ENCODE results near the gene KRCC1. TPM values are rescaled to one million over a fixed set of nuclear protein-coding genes. Genes with fewer than 3 reads are reported as not detected.

Gene KRCC1
- polyA plus RNA-seq, 1 donor from 2014 or later, result 26.6 TPM

DNA sequence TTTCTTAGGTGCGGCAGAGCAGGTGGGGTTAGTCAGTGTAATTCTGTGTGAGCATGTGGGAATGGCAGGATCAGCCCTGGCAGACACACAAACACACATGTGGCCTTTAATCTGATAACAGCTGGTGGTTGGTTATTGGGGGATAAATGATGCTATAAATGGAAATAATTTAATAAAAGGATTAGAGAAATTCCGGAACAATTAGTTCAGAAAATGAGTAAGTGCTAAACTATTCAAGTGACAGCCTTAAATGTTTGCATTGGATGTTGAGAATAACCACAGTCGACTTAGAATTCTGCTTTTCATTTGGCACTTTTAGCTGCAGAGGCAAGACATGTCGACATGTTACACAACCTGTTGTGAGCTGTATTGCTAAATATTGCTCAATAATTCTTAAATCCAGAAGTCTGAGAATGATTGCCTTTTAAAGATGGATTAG, 19.3 kb upstream of the KRCC1 start:
- H3K27me3 ChIP-seq (ENCODE audit: insufficient read depth, low read depth, low read length), result no peaks in the 10 kb centered on the region
- no peak overlapping the region for H3K27ac ChIP-seq (ENCODE audit: low read length)
- H3K4me2 ChIP-seq (ENCODE audit: low read length), result no peak overlapping the region
- H3K36me3 ChIP-seq (ENCODE audit: insufficient read depth, low read length), result no peaks in the 10 kb centered on the region
- no peaks in the 10 kb centered on the region for H3K79me2 ChIP-seq (replicated peaks; ENCODE audit: insufficient read depth, low read length)
- TF ChIP-seq POLR2AphosphoS5 (IDR thresholded peaks at IDR 0.05) (no peak), SMC3 (conservative IDR thresholded peaks at IDR 0.05; ENCODE audit: poor library complexity) (no peak), EP300 (conservative IDR thresholded peaks at IDR 0.05; ENCODE audit: poor library complexity, severe bottlenecking) (no peak), TAF1 (IDR thresholded peaks at IDR 0.05; ENCODE audit: low read depth) (no peak), MXI1 (conservative IDR thresholded peaks at IDR 0.05; ENCODE audit: poor library complexity, severe bottlenecking) (no peak), EZH2 (IDR thresholded peaks at IDR 0.05; ENCODE audit: borderline replicate concordance, insufficient read depth, low read length, poor library complexity, severe bottlenecking) (no peak), RAD21 (conservative IDR thresholded peaks at IDR 0.05) (no peak)
- TF ChIP-seq, protein P1, sequence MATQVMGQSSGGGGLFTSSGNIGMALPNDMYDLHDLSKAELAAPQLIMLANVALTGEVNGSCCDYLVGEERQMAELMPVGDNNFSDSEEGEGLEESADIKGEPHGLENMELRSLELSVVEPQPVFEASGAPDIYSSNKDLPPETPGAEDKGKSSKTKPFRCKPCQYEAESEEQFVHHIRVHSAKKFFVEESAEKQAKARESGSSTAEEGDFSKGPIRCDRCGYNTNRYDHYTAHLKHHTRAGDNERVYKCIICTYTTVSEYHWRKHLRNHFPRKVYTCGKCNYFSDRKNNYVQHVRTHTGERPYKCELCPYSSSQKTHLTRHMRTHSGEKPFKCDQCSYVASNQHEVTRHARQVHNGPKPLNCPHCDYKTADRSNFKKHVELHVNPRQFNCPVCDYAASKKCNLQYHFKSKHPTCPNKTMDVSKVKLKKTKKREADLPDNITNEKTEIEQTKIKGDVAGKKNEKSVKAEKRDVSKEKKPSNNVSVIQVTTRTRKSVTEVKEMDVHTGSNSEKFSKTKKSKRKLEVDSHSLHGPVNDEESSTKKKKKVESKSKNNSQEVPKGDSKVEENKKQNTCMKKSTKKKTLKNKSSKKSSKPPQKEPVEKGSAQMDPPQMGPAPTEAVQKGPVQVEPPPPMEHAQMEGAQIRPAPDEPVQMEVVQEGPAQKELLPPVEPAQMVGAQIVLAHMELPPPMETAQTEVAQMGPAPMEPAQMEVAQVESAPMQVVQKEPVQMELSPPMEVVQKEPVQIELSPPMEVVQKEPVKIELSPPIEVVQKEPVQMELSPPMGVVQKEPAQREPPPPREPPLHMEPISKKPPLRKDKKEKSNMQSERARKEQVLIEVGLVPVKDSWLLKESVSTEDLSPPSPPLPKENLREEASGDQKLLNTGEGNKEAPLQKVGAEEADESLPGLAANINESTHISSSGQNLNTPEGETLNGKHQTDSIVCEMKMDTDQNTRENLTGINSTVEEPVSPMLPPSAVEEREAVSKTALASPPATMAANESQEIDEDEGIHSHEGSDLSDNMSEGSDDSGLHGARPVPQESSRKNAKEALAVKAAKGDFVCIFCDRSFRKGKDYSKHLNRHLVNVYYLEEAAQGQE (IDR thresholded peaks at IDR 0.05; ENCODE audit: borderline replicate concordance), result no peak
- TF ChIP-seq, protein P2, sequence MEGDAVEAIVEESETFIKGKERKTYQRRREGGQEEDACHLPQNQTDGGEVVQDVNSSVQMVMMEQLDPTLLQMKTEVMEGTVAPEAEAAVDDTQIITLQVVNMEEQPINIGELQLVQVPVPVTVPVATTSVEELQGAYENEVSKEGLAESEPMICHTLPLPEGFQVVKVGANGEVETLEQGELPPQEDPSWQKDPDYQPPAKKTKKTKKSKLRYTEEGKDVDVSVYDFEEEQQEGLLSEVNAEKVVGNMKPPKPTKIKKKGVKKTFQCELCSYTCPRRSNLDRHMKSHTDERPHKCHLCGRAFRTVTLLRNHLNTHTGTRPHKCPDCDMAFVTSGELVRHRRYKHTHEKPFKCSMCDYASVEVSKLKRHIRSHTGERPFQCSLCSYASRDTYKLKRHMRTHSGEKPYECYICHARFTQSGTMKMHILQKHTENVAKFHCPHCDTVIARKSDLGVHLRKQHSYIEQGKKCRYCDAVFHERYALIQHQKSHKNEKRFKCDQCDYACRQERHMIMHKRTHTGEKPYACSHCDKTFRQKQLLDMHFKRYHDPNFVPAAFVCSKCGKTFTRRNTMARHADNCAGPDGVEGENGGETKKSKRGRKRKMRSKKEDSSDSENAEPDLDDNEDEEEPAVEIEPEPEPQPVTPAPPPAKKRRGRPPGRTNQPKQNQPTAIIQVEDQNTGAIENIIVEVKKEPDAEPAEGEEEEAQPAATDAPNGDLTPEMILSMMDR (IDR thresholded peaks at IDR 0.05; ENCODE audit: poor library complexity, severe bottlenecking), result no peak
- H3K9me3 ChIP-seq (ENCODE audit: low read length), result no peaks in the 10 kb centered on the region
- no peak overlapping the region for H2AFZ ChIP-seq (ENCODE audit: low read depth, low read length)
- H3F3A ChIP-seq (ENCODE audit: insufficient read depth, low read length, poor library complexity, severe bottlenecking), result no peaks in the 10 kb centered on the region
- H4K20me1 ChIP-seq (ENCODE audit: insufficient read depth), result no peaks in the 10 kb centered on the region
- no peak overlapping the region for H3K4me3 ChIP-seq (ENCODE audit: low read length)
- no peak overlapping the region for H3K9ac ChIP-seq (ENCODE audit: low read length)
- no peaks in the 10 kb centered on the region for H3K9me2 ChIP-seq (ENCODE audit: insufficient read depth, low read length)

DNA sequence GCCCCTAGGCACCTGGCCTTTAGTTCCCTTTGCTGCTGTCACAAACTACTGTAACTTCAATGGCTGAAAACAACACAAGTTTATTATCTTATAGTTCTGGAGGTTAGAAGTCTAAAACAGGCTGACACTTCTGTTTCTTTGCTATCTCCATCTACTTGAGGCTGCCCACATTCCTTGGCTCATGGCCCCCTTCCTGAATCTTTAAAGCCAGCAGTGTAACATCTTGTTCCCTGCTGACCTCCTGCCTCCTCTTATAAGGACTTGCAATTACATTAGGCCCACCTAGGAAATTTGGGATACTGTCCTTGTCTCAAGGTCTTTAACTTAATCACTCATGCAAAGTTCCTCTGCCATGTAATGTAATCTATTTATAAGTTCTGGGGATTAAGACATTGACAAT, 18.6 kb upstream of the KRCC1 start:
- Histone ChIP-seq H3F3A (ENCODE audit: insufficient read depth, low read length, poor library complexity, severe bottlenecking) (no peaks in the 10 kb centered on the region), H3K9me2 (ENCODE audit: insufficient read depth, low read length) (no peaks in the 10 kb centered on the region), H3K4me2 (ENCODE audit: low read length) (no peak overlapping the region), H3K27me3 (ENCODE audit: insufficient read depth, low read depth, low read length) (no peaks in the 10 kb centered on the region), H3K9ac (ENCODE audit: low read length) (no peak overlapping the region), H3K79me2 (replicated peaks; ENCODE audit: insufficient read depth, low read length) (no peaks in the 10 kb centered on the region), H3K4me3 (ENCODE audit: low read length) (no peak overlapping the region), H3K36me3 (ENCODE audit: insufficient read depth, low read length) (no peaks in the 10 kb centered on the region), H4K20me1 (ENCODE audit: insufficient read depth) (no peaks in the 10 kb centered on the region), H3K9me3 (ENCODE audit: low read length) (no peaks in the 10 kb centered on the region), H3K27ac (ENCODE audit: low read length) (no peak overlapping the region), H2AFZ (ENCODE audit: low read depth, low read length) (no peak overlapping the region)
- TF ChIP-seq, protein P1 (IDR thresholded peaks at IDR 0.05; ENCODE audit: borderline replicate concordance), result no peak
- TF ChIP-seq, protein P2 (IDR thresholded peaks at IDR 0.05; ENCODE audit: poor library complexity, severe bottlenecking), result no peak
- TF ChIP-seq RAD21 (conservative IDR thresholded peaks at IDR 0.05) (no peak), TAF1 (IDR thresholded peaks at IDR 0.05; ENCODE audit: low read depth) (no peak), EP300 (conservative IDR thresholded peaks at IDR 0.05; ENCODE audit: poor library complexity, severe bottlenecking) (no peak), EZH2 (IDR thresholded peaks at IDR 0.05; ENCODE audit: borderline replicate concordance, insufficient read depth, low read length, poor library complexity, severe bottlenecking) (no peak), POLR2AphosphoS5 (IDR thresholded peaks at IDR 0.05) (no peak), SMC3 (conservative IDR thresholded peaks at IDR 0.05; ENCODE audit: poor library complexity) (no peak), MXI1 (conservative IDR thresholded peaks at IDR 0.05; ENCODE audit: poor library complexity, severe bottlenecking) (no peak)
